Activated CD4-positive, alpha-beta T cell treated with anti-CD3 and anti-CD28 coated beads, Interleukin-2, amount 50 U/mL, for 1 hour (primary cell): ENCODE measurements around the gene NRXN2.
"Not testable (repeated sequence)": the region's sequence is repeated elsewhere in the genome, so short reads cannot be mapped to it uniquely, and the experiment has no call there.

ENCODE experiments used
- DNase-seq: peaks from one replicate; pipeline ENCODE4 v3.0.0-alpha.2; 2020

The NRXN2 gene

DNA sequence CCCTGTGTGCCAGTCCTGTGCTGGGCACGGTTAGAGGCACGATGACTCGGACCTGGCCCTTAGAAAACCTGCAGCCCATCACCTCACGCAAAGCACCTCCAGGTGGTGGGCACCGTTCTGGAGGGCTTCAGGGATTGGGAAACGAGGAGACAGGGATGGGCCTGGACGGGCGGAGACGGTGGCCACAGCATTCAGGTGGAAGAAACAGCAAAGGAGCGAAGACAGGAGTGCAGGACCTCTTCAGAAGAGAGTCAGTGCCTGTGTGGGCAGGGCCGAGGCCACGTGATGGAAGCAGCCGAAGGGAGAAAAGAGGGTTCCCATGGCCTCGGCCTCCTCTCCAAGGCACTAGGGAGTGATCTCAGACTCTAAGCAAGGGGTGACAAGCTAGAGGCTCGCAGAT lies 140.1 kb downstream of the NRXN2 start:
- no peak for DNase-seq

- DNase-seq: no peak
Measured at GRCh38 chr11:64581057-64581523, 141.9 kb downstream of the NRXN2 start.

DNA sequence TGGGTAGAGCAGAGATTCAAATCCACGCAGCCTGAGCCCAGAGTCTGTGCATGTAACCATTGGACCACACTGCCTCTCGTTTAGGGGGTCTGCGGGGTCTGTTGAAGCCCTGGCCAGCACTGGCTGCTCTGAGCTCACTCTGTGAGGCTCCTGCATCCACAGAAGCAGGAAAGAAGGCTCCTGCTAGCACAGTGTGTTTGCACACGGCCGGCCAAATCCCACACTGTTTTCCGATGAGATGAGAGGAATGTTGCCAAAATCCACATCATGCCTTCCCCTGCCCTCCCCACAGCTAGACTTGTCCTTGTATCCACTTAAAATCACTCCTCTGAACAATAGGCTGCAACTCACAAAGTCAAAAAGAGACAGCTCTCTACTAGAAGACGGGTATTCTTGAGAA lies 142.6 kb downstream of the NRXN2 start:
- DNase-seq: no peak

DNA sequence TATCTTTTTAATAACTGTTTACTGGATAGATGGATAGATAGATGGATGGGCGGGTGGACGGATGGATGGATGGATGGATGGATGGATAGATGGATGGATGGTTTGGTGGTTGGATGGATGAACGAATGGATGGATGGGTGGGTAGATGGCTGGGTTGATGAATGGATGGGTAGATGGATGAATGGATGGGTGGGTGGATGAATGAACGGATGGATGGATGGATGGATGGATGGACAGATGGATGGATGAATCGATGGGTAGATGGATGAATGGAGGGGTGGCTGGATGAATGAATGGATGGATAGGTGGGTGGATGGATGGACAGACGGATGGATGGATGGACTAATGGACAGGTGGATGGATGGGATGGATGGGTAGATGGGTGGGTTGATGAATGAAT lies 145.8 kb downstream of the NRXN2 start:
- no peak for DNase-seq

DNA sequence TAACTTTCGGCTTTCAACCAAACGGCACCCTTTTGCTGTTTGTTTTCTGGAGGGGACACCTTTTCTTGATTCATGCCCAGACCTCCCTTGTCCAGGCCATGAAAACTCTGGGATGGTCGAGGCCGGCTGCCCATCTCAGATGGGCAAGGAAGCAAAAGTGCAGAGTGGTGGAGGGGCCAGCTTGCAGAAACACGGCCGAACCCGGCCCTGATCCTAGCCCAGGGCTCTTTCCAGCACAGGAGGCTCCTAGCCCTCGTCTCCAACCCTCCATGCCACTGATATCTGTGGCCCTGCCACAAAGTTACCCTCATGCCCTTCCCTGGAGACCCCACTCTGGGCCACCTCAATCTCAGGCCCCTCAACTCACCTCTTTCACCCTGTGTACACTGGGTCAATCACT lies 150.9 kb downstream of the NRXN2 start:
- no peak for DNase-seq

- no peak for DNase-seq
Measured at GRCh38 chr11:64571410-64572091, 151.4 kb downstream of the NRXN2 start.

GRCh38 chr11:64571050-64571409 lies 152.0 kb downstream of the NRXN2 start:
- DNase-seq: no peak

DNA sequence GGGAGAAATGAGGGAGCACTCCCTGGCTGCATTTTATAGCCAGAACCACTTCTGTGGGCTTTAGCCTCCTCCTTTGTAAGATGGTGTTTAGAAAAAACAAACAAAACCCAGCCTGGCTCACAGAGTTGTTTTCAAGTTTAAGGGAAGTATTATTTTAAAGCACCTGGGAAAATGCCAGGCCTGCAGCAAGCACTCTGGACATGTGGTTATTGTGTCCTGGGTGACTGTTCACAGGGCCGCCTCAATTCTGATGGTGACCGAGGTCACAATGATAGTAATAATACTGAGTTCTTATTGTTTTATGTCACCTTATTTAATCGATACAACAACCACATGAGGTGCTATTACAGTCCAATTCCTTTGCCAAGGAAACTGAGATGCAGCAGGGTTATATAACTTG lies 152.7 kb downstream of the NRXN2 start:
- no peak for DNase-seq

GRCh38 chr11:64569300-64569970 lies 153.6 kb downstream of the NRXN2 start:
- DNase-seq: no peak

- DNase-seq: no peak
Measured at GRCh38 chr11:64568584-64569140, 154.3 kb downstream of the NRXN2 start.

- no peak for DNase-seq
Measured at GRCh38 chr11:64568041-64568571, 154.9 kb downstream of the NRXN2 start.

GRCh38 chr11:64566915-64567891 lies 155.8 kb downstream of the NRXN2 start:
- DNase-seq: no peak

DNA sequence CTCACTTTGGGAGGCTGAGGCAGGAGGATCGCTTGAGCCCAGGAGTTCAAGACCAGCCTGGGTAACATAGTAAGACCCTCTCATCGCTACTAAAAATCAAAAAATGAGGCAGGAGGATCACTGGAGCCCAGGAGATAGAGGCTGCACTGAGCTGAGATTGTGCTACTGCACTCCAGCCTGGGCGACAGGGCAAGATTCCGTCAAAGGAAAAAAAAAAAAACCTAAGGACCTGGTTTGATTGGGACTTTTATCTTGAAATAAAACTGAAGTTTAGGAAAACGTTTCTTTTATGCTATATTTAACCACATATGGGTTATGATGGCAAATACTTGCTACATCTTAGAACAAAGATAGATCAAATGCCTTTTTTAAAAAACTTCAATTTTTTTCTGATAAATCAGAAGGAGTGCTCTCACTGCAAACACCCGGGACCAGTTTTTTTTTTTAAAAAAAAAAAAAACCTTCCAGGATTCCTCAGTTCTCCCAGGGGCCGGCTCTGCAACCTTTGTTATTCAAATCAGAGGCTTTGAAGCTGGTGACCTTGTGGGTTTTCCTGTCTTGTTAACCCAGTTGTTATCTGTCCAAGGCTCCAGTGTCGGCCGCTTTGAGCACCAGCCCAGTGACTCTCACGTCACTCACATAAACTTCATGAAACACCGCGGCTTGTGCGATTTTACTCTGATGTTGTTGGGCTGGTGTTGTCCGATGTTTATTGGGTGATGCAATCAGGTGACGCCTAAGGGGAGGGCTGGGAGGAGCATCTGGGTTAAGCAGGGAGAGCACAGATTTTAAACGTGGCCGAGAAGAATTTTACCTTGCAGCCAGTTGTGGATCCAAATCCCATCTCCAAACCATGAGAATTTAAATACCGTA lies 156.7 kb downstream of the NRXN2 start:
- DNase-seq: peak; percentile 35

GRCh38 chr11:64564947-64565889 lies 157.8 kb downstream of the NRXN2 start:
- DNase-seq: no peak

GRCh38 chr11:64564419-64564818 lies 158.6 kb downstream of the NRXN2 start:
- DNase-seq: no peak

GRCh38 chr11:64563966-64564365 lies 159.0 kb downstream of the NRXN2 start:
- no peak for DNase-seq

GRCh38 chr11:64562723-64563351 lies 160.2 kb downstream of the NRXN2 start:
- DNase-seq: no peak

- no peak for DNase-seq
Measured at GRCh38 chr11:64561984-64562722, 160.8 kb downstream of the NRXN2 start.

- DNase-seq: not testable (repeated sequence)
Measured at GRCh38 chr11:64561429-64561828, 161.6 kb downstream of the NRXN2 start.
